GM12892 (cell line): ENCODE results near the gene STK39.

Experiments used
- POLR2A ChIP-seq: IDR thresholded peaks from 2 replicates; pipeline ENCODE4 v1.6.1; 2011; ENCODE audit warnings: low read depth, low read length, control low read depth
- POLR2AphosphoS5 ChIP-seq: IDR thresholded peaks from 2 replicates; pipeline ENCODE4 v1.6.1; 2011; ENCODE audit warnings: low read depth, low read length, control low read depth
- TAF1 ChIP-seq: IDR thresholded peaks from 2 replicates; pipeline ENCODE4 v1.6.1; 2011; ENCODE audit warnings: low read depth, mild to moderate bottlenecking, control low read depth, low read length, borderline replicate concordance

- TF ChIP-seq TAF1, result no peak
- TF ChIP-seq POLR2AphosphoS5, result no peak
- no peak for TF ChIP-seq POLR2A
Observed at GRCh38 chr2:168233726-168234406, 13.5 kb downstream of the STK39 start.
